HG03108 (cell line): ENCODE results near the gene NEXN.
A peak's percentile ranks its signal among the peaks of the same experiment; 100 is the strongest.
"Not testable (repeated sequence)": the region's sequence is repeated elsewhere in the genome, so short reads cannot be mapped to it uniquely, and the experiment has no call there.

Source experiments
- ATAC-seq: cut with Tn5 transposase; IDR thresholded peaks from one replicate; pipeline ENCODE4 v1.9.1; 2021; ENCODE audit warnings: moderate library complexity; ENCODE audit not compliant: unreplicated experiment

The NEXN gene

GRCh38 chr1:77905603-77906002 is 17.2 kb downstream of the NEXN start:
- no peak for ATAC-seq

- no peak for ATAC-seq
Observed at GRCh38 chr1:77906019-77906545, 17.7 kb downstream of the NEXN start.

- no peak for ATAC-seq
Observed at GRCh38 chr1:77906624-77907023, 18.2 kb downstream of the NEXN start.

GRCh38 chr1:77910116-77910515 is 21.7 kb downstream of the NEXN start:
- no peak for ATAC-seq

GRCh38 chr1:77918918-77919317 is 30.5 kb downstream of the NEXN start:
- not testable (repeated sequence) for ATAC-seq

- ATAC-seq = no peak
Observed at GRCh38 chr1:77925518-77925917, 37.1 kb downstream of the NEXN start.

- no peak for ATAC-seq
Observed at GRCh38 chr1:77925956-77926355, 37.5 kb downstream of the NEXN start.

- ATAC-seq = no peak
Observed at GRCh38 chr1:77926561-77927357, 38.3 kb downstream of the NEXN start.

- no peak for ATAC-seq
Observed at GRCh38 chr1:77927414-77927813, 39.0 kb downstream of the NEXN start.

GRCh38 chr1:77929806-77930205 is 41.4 kb downstream of the NEXN start:
- no peak for ATAC-seq

GRCh38 chr1:77938651-77939050 is 50.2 kb downstream of the NEXN start:
- ATAC-seq = no peak

GRCh38 chr1:77940921-77941570 is 52.6 kb downstream of the NEXN start:
- ATAC-seq = no peak

- ATAC-seq = no peak
Observed at GRCh38 chr1:77942400-77943140, 54.1 kb downstream of the NEXN start.

- ATAC-seq = no peak
Observed at GRCh38 chr1:77945345-77945744, 56.9 kb downstream of the NEXN start.

GRCh38 chr1:77948841-77949424 is 60.5 kb downstream of the NEXN start:
- no peak for ATAC-seq

GRCh38 chr1:77950873-77951272 is 62.4 kb downstream of the NEXN start:
- ATAC-seq = peak; percentile 46

- ATAC-seq = no peak
Observed at GRCh38 chr1:77951328-77951727, 62.9 kb downstream of the NEXN start.

- ATAC-seq = no peak
Observed at GRCh38 chr1:77953907-77954306, 65.5 kb downstream of the NEXN start.

- ATAC-seq = no peak
Observed at GRCh38 chr1:77954521-77954920, 66.1 kb downstream of the NEXN start.

GRCh38 chr1:77955709-77956108 is 67.3 kb downstream of the NEXN start:
- no peak for ATAC-seq

GRCh38 chr1:77956464-77956863 is 68.0 kb downstream of the NEXN start:
- no peak for ATAC-seq
